Endothelial cell of umbilical vein (primary cell): ENCODE data around the gene UBTD2.

Experiments
- CTCF ChIP-seq, 2 donors: IDR thresholded peaks; 1 replicate in 1 of 2; 2 replicates in 1 of 2; pipeline ENCODE4 v1.5.1; 2011; ENCODE audit warnings: low read length in 2 of 2, mild to moderate bottlenecking in 2 of 2, moderate library complexity in 2 of 2, control low read depth in 1 of 2, inconsistent platforms in 1 of 2, low read depth in 1 of 2; ENCODE audit not compliant: insufficient read depth in 1 of 2; ENCODE audit errors: extremely low read depth in 1 of 2
- EZH2 ChIP-seq: IDR thresholded peaks from 2 replicates; pipeline ENCODE4 v1.6.1; 2012; ENCODE audit warnings: borderline replicate concordance, low read depth, mild to moderate bottlenecking, moderate library complexity, low read length, inconsistent platforms; ENCODE audit not compliant: severe bottlenecking
- JUN ChIP-seq: IDR thresholded peaks from 2 replicates; pipeline ENCODE4 v1.6.1; 2011; ENCODE audit warnings: borderline replicate concordance, low read depth; ENCODE audit not compliant: insufficient read length, insufficient read depth
- POLR2A ChIP-seq: IDR thresholded peaks from 2 replicates; pipeline ENCODE4 v1.6.1; 2012; ENCODE audit warnings: low read depth, mild to moderate bottlenecking, control low read depth, low read length

GRCh38 chr5:172305380-172305779 is 21.8 kb upstream of the UBTD2 start:
- TF ChIP-seq CTCF (IDR thresholded peaks at IDR 0.05; ENCODE audit: extremely low read depth in 1 of 2, insufficient read depth in 1 of 2, low read depth in 1 of 2, low read length in 2 of 2): no peak
- TF ChIP-seq POLR2A: no peak
- no peak for TF ChIP-seq JUN
- no peak for TF ChIP-seq EZH2
